HepG2 (cell line): ENCODE data around the gene UQCRC2. TPM values are rescaled to one million over a fixed set of nuclear protein-coding genes. Genes with fewer than 3 reads are reported as not detected.

Experiments
- ARID3A ChIP-seq: IDR thresholded peaks from 2 replicates; pipeline ENCODE4 v1.6.1; 2012; ENCODE audit warnings: low read depth, low read length, improper control_type of control experiment
- CHD4 ChIP-seq: fragments of 200-600 bp; sonication (generic); IDR thresholded peaks from 2 replicates; pipeline ENCODE4 v1.7.0; 2017; ENCODE audit warnings: mild to moderate bottlenecking, low read length, borderline replicate concordance
- CTCF ChIP-seq: sonication (generic); formaldehyde crosslinking; IDR thresholded peaks from 2 replicates; pipeline ENCODE4 v1.5.0; 2020; ENCODE audit warnings: mild to moderate bottlenecking, missing genetic modification reagents, moderate library complexity
- DZIP1 ChIP-seq: sonication (generic); formaldehyde crosslinking; IDR thresholded peaks from 2 replicates; pipeline ENCODE4 v1.5.0; 2020; ENCODE audit warnings: mild to moderate bottlenecking, missing genetic modification reagents
- HBP1 ChIP-seq: IDR thresholded peaks from 2 replicates; pipeline ENCODE4 v1.6.1; 2016; ENCODE audit warnings: low read depth, control low read depth
- MBD4 ChIP-seq: IDR thresholded peaks from 2 replicates; pipeline ENCODE4 v1.6.1; 2012; ENCODE audit warnings: low read length, inconsistent platforms, borderline replicate concordance
- NBN ChIP-seq: fragments of 450-650 bp; conservative IDR thresholded peaks from 2 replicates; pipeline ENCODE4 v1.6.1; 2017
- POGZ ChIP-seq: sonication (generic); formaldehyde crosslinking; IDR thresholded peaks from 2 replicates; pipeline ENCODE4 v1.4.0; 2020; ENCODE audit warnings: mild to moderate bottlenecking, missing genetic modification reagents
- PRMT3 ChIP-seq: sonication (generic); formaldehyde crosslinking; IDR thresholded peaks from 2 replicates; pipeline ENCODE4 v1.8.1; 2022; ENCODE audit warnings: low read depth, mild to moderate bottlenecking, moderate library complexity, missing genetic modification reagents, borderline replicate concordance
- THRA ChIP-seq: sonication (generic); formaldehyde crosslinking; IDR thresholded peaks from 2 replicates; pipeline ENCODE4 v1.4.0; 2020; ENCODE audit warnings: missing genetic modification reagents, borderline replicate concordance
- ZNF33B ChIP-seq: sonication (generic); formaldehyde crosslinking; IDR thresholded peaks from 2 replicates; pipeline ENCODE4 v1.5.1; 2020; ENCODE audit warnings: mild to moderate bottlenecking, missing genetic modification reagents
- ZNF484 ChIP-seq: sonication (generic); formaldehyde crosslinking; IDR thresholded peaks from 2 replicates; pipeline ENCODE4 v1.5.1; 2020; ENCODE audit warnings: mild to moderate bottlenecking, low read depth, missing genetic modification reagents, borderline replicate concordance
- ZNF512B ChIP-seq: sonication (generic); formaldehyde crosslinking; IDR thresholded peaks from 2 replicates; pipeline ENCODE4 v1.5.1; 2020; ENCODE audit warnings: missing genetic modification reagents, mild to moderate bottlenecking, borderline replicate concordance
- ZNF7 ChIP-seq: IDR thresholded peaks from 2 replicates; pipeline ENCODE4 v1.6.1; 2016; ENCODE audit warnings: missing biosample characterization, missing genetic modification reagents
- ZNF780A ChIP-seq: sonication (generic); formaldehyde crosslinking; IDR thresholded peaks from 2 replicates; pipeline ENCODE4 v1.8.0; 2022; ENCODE audit warnings: mild to moderate bottlenecking, missing genetic modification reagents, moderate library complexity
- ZSCAN9 ChIP-seq: IDR thresholded peaks from 2 replicates; pipeline ENCODE4 v1.6.1; 2016; ENCODE audit warnings: borderline replicate concordance
- polyA plus RNA-seq, 8 experiments: library from polyadenylated mRNA; depleted of rRNA in 3 of 8; stranded (reverse) in 7 of 8; unstranded in 1 of 8; fragments of >200 nt; fragmentation: Illumina TruSeq in 4 of 8; extraction: Trizol in 4 of 8; gene quantifications; 2 replicates each; pipeline versions ENCODE4 v1.2.1 to v1.2.3, GENCODE V29; 2011 to 2016; ENCODE audit warnings: low read depth in 4 of 8, missing spikeins in 1 of 8, mixed read lengths in 1 of 8; ENCODE audit not compliant: insufficient read depth in 1 of 8
- total RNA-seq, 5 experiments: library from RNA; depleted of rRNA; stranded (reverse); fragments of >200 nt; fragmentation: Illumina TruSeq; extraction: Trizol; gene quantifications; 2 replicates each; pipeline ENCODE4 v1.2.3, GENCODE V29; 2016; ENCODE audit warnings: low read depth in 1 of 5

Gene UQCRC2
- total and polyA plus RNA-seq, 2 of the 13 experiments (the other 11 are each of a cell fraction or from before 2014, with no cell fraction given): 442 to 536 TPM

GRCh38 chr16:21950782-21951521 is 2.2 kb upstream of the UQCRC2 start (continued):
- TF ChIP-seq THRA (CRISPR knock-in tag) (0 out of 2 replicates have a peak, but pooled peaks have one; percentile 49), ZNF7 (CRISPR knock-in tag) (peak; percentile 83), POGZ (CRISPR knock-in tag) (0 out of 2 replicates have a peak, but pooled peaks have one; percentile 46), MBD4 (peak; percentile 86; the same call in 1 of the 2 replicates), ZNF780A (CRISPR knock-in tag) (0 out of 2 replicates have a peak, but pooled peaks have one; percentile 2), CHD4 (0 out of 2 replicates have a peak, but pooled peaks have one; percentile 12), ZNF512B (no peak), DZIP1 (no peak), HBP1 (CRISPR knock-in tag) (no peak), NBN (no peak), CTCF (peak; percentile 70), ZNF33B (CRISPR knock-in tag) (no peak), ZNF484 (CRISPR knock-in tag) (no peak), ZSCAN9 (CRISPR knock-in tag) (peak; percentile 48; the same call in 1 of the 2 replicates), PRMT3 (CRISPR knock-in tag) (no peak), ARID3A (peak; percentile 75)
